ENCODE measurements around the gene HEG1.
"Not testable (repeated sequence)": the region's sequence is repeated elsewhere in the genome, so short reads cannot be mapped to it uniquely, and the experiment has no call there.

Gene HEG1

DNA sequence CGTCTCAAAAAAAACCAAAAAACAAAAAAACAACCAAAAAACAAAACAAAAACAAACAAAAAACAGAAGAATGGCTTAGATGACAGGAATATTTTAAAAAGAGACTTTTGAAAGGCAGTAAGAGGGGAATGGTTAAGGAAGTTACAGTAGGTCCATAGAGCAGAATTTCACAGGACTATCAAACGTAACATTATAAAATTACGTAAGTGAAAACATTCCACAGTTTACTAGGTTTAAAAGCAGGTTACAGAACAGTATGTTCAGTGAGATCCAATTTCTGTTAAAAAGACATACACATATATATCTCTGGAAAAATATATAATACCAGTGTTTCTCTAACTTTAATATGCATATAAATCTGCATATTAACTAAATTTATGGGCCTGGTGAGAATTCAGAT is 71.0 kb downstream of the HEG1 start:
- DNase-seq (ENCODE audit: low read depth), result no peak

DNA sequence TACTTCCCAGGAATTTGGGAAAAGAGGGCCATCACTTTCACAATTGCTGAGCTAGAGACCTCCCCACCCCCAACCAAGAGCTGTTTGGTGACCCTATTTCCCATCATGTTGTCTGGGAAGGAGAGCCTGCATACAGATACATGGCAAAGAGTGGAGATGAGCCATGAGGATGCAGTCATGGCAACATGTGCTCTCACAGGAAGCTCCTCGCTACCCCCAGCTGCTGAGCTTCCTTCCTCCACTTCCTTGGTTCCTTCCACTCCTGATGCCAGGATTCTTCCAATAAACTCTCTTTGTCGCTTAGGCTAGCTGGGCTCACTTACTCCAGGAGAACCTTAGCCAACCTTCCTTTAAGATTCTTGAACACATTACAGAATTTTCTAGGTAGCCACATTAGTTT is 72.9 kb downstream of the HEG1 start:
- no peak for DNase-seq (ENCODE audit: low read depth)

GRCh38 chr3:124981472-124981871 is 74.3 kb downstream of the HEG1 start:
- DNase-seq (ENCODE audit: low read depth), result no peak

GRCh38 chr3:124978627-124979026 is 77.2 kb downstream of the HEG1 start:
- DNase-seq (ENCODE audit: low read depth), result no peak

- no peak for DNase-seq (ENCODE audit: low read depth)
Observed at GRCh38 chr3:124976383-124976782, 79.4 kb downstream of the HEG1 start.

GRCh38 chr3:124974691-124975090 is 81.1 kb downstream of the HEG1 start:
- DNase-seq (ENCODE audit: low read depth), result no peak

DNA sequence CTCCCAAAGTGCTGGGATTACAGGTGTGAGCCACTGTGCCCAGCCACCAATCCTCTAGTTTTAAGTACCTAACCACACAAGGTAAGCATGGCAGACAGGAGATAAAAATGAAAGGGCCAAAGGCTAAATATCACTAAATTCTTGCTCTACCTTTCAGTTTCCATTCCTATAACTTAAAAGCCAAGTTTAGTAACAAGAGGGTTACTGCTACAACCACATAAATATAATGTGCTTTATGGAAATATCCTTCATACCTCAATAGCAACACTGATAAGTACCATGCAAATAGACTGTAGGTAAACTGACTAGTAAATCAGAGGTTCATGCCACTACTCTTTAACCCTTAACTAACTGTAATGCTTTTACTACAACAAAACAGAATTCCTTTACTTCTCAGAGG is 82.5 kb downstream of the HEG1 start:
- DNase-seq (ENCODE audit: low read depth), result no peak

GRCh38 chr3:124972457-124972856 is 83.3 kb downstream of the HEG1 start:
- no peak for DNase-seq (ENCODE audit: low read depth)

DNA sequence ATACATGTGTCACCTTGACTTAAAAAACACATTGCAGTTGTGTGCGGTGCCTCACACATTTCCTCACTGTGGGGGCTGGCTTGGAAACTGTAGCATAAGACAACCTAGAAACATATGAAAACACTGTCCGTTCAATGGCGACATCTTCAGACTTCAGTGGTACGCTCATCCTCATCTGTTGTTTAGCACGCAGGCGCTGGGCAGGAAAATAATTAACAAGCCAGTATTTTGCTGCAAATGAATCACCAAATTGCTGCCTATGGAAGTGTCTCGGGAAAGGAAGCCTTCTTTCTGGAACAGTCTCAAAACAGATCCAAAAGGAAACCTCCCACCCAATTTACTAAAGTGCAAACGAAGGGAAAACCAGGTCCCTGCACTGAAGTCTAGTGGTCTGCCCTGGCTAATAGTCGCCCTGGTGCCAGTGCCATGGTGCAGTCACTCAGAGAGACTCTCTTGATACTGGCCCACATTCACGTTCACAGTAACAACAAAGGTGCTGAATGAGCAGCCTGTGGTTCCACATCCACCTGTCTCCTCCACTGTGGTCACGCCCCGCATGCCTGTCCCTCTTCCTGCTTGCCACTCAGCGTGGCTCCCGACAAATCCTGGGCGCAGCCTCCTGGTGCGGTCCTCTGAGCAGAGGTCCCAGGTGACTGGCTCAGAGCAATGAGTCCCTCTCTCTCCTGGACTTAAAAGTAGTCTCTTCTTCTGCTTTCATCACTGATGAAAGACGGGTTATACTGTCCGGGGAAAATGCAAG is 85.7 kb downstream of the HEG1 start:
- no peak for DNase-seq (ENCODE audit: low read depth)

- DNase-seq (ENCODE audit: low read depth), result no peak
Observed at GRCh38 chr3:124969190-124969589, 86.6 kb downstream of the HEG1 start.

DNA sequence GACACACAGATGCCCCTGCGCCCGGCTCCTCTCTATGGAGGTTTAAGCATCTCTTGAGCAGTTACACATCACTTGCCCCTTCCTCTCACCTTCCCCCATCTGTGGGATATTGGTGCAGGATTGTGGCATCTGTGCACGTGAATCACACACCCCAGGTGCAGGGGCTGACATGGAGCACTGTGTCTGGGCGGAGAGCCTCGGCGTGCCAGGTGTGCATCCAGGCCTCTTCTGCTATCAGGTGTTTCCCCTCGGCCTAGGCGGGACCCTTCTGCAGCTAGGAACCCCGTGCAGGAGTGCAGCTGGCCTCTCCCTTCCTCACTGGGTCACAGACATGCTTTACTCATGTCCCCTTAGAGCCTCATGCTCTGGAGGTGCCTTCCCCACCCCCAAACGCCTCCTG is 87.8 kb downstream of the HEG1 start:
- DNase-seq (ENCODE audit: low read depth), result no peak

DNA sequence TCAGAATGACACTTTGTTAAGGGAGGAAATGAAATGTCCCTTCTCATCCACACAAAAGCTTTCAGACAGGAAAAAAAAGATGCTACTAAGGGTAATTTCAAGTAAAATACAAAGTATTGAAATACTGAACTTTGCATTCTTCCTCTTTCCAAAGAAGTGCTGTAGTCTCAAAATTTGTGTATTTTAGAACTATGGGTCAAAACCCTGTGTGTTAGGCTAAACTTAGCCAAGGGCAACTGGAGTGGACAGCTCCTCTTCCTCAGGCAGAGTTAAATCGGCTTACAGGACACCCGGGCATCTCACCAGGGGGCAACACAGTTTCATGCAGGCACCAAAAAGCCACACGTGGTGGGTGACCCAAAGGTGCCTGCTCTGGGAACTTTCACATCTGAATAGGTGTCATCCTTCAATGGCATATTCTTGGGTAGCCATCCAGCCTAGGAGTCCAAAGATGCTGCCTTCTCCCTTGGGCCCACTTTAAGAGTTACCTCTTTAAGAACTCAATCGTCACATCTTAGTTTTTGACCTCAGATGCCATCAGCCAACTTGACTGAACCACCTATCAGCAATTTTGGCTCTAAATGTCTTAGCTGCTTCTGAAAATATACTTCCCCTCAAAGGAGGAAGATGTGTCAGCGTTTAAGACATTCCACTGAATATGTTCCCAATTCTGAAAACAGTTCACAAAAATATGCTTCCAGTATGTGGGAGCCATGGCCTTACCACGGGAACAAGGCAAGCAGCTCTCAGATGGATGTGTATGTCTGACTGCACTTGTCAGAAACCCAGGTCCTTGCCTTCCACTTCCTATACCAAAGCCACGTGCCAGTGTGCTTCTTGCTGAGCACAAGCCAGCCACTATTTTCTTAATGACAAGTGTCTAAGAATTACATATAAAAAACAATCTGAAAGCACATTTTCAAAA is 89.0 kb downstream of the HEG1 start:
- DNase-seq (ENCODE audit: low read depth), result no peak

DNA sequence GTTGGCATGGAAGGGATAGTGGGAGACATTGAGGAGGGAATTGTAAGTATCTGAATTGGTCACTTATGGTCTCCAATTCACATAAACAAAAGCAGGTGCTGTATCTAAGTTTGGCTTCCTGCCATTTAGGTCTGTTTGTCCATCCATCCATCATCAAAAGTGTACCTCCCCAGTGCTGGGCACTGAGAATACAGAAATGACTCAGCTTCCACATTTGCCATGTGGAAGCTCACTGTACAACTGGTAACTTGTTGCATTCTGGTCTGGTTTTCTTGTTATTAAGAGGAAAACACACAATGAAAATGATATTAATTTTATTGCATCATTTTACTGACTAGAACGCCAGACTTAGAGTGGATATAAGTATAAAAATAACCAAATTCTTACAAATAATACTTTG is 90.4 kb downstream of the HEG1 start:
- DNase-seq (ENCODE audit: low read depth), result no peak

DNA sequence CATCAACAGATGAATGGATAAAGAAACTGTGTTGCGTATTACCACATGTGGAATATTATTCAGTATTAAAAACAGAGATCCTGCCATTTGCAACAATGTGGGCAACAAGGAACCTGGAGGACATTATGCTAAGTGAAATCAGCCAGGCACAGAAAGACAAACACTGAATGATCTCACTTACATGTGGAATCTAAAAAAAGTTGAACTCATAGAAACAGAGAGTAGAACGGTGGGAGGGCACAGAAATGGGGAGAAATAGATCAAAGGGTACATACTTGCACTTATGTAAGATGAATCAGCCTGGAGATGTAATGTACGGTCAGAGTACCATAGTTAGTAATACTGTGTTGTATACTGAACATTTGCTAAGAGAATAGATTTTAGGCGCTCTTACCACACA is 91.4 kb downstream of the HEG1 start:
- DNase-seq (ENCODE audit: low read depth), result no peak

DNA sequence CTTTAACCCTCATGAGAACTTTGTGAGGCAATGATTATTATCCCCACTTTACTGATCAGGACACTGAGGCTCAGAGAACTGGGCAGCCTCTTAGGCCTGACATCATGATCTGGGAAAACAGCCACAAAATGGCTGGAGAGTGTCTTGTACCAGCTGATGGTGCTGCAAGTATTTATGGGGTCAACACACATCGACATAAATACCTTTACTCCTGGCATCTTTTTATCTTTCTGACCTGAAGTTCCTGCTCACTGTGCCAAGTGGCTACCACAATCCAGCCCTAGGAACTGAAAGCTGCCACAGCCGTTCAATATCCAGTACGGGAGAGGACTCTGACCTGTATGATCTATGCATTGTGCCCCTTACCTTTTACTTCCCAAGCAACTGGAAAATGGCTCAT is 92.0 kb downstream of the HEG1 start:
- no peak for DNase-seq (ENCODE audit: low read depth)

DNA sequence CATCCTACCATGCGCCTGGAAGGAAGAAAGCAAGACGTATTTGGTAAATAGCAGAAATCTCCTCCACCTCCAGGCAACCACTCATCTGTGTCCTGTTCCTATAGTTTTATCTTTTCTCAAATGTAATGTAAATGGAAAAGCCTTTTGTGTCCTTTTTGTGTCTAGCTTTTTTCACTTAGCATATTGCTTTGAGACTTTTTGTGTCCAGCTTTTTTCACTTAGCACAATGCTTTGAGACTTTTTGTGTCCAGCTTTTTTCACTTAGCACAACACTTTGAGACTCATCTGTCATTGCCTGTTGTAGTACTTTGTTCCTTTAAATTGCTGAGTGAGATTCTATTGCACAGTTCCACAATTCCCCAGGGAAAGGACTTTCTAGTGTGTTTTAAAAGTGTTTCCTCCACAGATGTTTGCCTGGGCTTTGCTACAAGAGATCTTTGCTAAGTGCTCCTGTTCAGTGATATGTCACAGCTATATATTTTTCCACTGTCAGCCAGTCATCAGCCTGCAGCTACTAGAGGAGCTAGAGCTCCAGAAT is 93.3 kb downstream of the HEG1 start:
- DNase-seq (ENCODE audit: low read depth), result no peak

- no peak for DNase-seq (ENCODE audit: low read depth)
Observed at GRCh38 chr3:124960698-124961097, 95.1 kb downstream of the HEG1 start.

GRCh38 chr3:124960105-124960504 is 95.7 kb downstream of the HEG1 start:
- no peak for DNase-seq (ENCODE audit: low read depth)

GRCh38 chr3:124957951-124958350 is 97.8 kb downstream of the HEG1 start:
- not testable (repeated sequence) for DNase-seq (ENCODE audit: low read depth)

- DNase-seq (ENCODE audit: low read depth), result no peak
Observed at GRCh38 chr3:124952282-124952855, 103.4 kb downstream of the HEG1 start.

GRCh38 chr3:124951511-124952281 is 104.1 kb downstream of the HEG1 start:
- DNase-seq (ENCODE audit: low read depth), result no peak

- no peak for DNase-seq (ENCODE audit: low read depth)
Observed at GRCh38 chr3:124950026-124950425, 105.8 kb downstream of the HEG1 start.

Data from stimulated activated CD8-positive, alpha-beta memory T cell treated with anti-CD3 and anti-CD28 coated beads, Interleukin-12 subunit alpha, Interleukin-12 subunit beta, amount 100 ng/mL, for 1 hour (primary cell).